GM21360 (cell line): ENCODE results near the gene UNK.
"Not testable (repeated sequence)": the region's sequence is repeated elsewhere in the genome, so short reads cannot be mapped to it uniquely, and the experiment has no call there.

Experiments
- ATAC-seq: cut with Tn5 transposase; IDR thresholded peaks from one replicate; pipeline ENCODE4 v1.9.1; 2021; ENCODE audit warnings: mild to moderate bottlenecking, moderate library complexity; ENCODE audit not compliant: unreplicated experiment

Gene UNK

DNA sequence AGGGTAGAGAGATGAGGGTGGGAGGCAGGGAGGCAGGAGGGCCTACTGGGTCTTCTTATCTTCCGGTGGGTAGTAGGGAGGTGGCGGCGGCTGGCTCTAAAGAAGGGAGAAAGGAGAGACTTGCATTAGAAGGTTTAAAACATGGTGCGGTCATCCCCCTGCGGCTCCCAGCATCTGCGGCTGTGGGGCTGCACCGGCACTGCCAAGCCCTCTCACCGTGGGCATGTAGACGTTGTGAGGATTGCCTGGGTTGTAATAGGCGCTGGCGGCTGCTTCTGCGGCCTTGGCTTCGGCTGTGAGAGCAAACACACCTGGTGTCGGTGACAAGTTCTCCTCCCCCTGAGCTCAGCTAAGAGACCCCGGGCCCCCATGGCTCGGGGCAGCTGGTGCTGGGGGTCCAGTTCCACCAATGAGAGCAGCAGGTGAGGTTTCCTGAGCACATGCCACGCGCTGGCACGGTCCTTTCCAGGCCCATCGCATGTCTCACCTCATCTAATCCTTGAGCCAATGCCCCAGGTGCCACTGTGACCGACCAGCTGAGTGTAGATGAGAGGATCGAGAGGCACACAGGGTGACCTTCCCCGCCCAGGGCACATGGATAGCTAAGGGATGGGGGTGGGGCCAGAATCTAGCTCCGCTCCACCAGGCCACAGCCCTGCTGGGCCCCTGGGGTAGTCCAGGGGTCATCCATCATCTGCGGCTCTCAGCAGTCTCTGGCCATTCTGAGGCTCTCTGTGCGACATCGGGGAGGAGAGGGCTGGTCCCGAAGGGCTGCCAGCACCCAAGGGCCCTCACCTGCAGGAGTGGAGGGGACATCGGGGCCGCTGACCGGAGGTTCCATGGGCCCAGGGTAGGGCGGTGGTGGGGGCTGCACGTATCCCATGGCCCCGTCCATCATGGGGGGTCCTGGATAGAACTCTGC, 62.3 kb downstream of the UNK start:
- ATAC-seq: no peak

- ATAC-seq: no peak
Observed at GRCh38 chr17:75847614-75848522, 63.3 kb downstream of the UNK start.

DNA sequence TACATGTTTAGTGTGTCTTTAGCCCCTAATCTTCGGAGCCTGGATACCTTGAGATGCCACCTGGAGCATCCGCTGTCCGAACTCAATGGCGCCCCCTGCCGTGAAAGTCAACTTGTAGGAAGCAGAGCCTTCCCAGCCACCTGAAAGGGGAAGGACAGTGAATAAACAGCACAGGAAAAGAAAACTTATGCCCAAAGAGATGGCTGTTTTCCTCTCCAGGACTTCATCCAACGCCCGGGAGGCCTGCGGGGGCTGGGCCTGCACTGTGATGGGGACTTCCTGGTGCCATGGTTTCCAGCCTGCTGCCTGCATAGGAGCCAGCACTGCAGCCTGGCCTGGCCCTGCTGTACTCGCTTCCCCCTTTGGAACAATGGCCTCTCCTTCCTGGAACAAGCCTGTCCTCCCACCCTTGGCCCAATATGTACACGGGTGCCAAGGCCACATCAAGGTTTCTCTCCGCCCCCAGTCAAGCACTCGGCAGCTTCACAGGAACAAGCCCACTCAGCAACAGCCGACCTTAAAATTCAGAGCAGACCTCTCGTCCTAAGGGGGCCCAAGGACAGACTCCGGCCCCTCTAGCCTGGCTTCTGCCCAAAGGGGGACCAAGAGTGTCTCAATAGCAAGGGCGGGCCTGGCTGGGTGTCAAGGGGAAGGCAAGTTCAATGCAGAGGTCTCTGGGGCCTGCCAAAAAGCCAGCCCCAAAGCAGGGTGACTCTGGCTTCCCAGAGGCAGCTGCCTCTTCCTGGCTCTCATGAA, 64.1 kb downstream of the UNK start:
- no peak for ATAC-seq

DNA sequence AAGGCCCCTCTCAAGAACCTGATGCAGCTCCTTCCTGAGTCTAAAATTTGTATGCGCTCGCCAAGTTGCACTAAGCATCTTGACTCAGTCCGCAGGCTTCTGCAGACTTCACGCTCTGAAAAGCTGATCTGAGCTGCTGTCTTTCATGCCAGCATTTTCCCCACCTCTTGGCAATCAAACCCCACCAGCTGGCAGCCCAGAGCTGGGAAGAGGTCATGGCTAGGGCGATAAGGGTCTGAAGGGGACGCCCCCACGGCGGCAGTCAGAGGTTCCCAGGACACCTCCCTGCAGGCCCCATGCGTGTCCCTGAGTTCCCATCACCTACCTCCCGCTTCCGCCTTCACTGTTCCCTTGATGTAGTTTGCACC, 64.7 kb downstream of the UNK start:
- ATAC-seq: no peak

DNA sequence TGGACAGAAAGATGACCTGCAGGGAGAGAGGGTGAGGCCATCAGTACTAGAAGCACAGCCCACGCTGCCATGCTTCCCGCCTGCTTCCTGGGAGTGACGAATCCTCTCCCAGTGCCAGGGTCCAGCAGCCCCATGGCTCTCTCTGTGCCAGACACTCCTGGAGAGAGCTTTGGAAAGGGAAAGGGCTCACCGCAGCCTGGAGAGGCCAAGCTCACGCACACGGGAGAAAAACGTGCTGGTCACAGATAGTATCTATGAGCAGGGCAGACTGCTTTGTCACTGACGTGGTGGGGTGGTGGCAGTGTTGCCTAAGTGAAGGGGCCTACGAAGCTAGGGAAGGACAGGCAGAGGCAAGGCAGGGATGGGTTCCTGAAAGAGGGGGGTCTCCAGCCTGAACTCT, 65.1 kb downstream of the UNK start:
- ATAC-seq: no peak

DNA sequence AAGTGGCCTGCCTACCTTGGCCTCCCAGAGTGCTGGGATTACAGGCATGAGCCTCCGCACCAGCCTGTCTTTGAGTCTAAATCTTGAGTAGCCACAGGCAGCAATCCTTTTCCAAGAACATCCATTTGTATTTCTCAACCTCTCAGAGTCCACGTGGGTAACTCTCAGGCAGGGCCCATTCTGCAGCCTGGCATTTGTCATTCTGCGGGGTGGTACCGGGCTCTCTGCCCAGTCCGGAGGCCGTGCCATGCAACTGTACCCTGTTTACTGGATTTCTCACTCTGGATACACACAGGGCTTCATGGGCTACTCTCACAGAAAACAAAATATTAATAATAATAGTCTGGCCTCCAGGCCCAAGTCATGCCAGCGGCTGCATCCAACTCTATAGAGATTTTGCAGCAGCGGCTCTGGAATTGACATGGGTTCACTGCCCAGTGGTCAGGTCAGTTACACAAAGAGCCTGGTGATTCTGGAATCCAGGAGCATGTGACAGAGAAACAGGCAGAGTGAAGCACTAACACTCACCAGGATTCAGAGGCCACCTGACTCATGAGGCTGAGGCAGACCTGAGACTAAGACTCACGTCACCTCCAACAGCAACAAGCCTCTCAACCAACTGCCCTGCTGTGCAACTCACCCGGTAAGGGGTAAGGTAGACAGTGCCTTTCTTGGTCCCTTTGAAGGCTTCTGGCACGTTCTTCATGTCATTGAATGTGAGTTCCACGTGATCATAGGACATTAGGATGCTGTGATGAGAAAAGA, 66.5 kb downstream of the UNK start:
- ATAC-seq: no peak

GRCh38 chr17:75851693-75851991, 67.0 kb downstream of the UNK start:
- ATAC-seq: not testable (repeated sequence)

- ATAC-seq: no peak
Observed at GRCh38 chr17:75853433-75853832, 68.8 kb downstream of the UNK start.

DNA sequence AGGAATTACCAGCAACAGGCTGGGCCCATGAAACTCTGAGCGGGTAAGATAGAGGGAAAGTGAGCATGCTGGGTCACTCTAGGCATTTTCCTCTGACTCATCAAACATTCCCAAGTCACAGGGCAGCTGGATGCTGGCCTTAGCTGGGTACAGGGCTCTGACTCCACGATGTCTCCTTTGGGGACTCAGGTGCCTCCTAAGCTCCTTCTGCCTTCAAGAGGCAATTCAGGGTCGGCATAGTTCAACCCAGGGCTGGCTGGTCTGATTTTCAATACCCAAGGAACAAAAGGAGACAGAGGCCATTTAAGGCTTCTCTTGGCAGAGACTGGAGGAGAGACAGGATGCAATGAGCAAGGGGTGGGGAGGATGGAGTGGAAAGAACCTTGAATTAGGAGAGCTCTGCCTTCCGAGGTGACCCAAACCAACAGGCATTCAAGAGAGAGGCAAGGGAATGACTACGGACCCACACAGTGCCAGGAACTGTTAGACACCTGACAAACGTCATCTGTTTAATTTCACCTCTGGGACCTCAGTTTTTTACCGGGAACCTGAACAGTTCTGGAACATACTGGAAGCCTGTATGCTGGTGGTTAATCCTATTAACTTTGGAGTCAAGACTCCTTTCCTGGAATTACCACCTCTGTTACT, 69.6 kb downstream of the UNK start:
- no peak for ATAC-seq

GRCh38 chr17:75854881-75855309, 70.3 kb downstream of the UNK start:
- ATAC-seq: no peak

GRCh38 chr17:75855310-75856061, 70.9 kb downstream of the UNK start, which contains the start of gene WBP2:
WBP2 (minus strand) TSS chr17:75855335; CDS start chr17:75855297, 38 bp downstream.
- ATAC-seq: peak; percentile 86

DNA sequence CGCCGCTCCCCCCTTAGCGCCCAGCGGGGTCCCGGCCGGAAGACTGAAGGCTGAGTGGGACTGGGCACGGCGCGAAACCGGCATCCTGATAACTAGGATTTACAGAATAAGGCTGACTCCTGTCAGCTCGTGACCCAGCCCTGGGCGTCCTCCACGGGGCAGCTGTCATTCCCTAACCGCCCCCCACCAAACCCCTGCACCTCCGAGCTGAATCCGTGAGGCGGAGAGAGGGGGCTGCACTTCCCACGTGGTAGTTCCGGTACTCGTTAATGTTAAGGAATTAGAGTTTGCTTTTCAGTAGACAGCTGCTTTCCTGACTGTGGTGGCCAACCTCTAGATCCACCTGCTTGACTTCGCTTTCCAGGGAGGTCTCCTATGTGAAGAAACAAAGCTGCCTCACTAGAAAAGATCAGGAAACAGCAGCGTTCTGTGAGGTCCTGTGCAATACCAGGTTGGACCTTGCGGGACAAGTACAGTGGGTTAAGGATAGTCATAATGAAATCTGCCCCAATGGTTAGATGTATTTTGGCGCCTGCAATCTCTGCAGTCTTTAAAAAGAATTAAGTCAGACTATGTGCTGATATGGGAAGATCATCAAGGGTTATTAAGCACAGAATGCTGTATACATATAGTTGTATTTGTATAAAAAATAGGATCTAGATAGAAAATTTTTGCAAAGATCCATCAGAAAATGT, 71.6 kb downstream of the UNK start:
- no peak for ATAC-seq

GRCh38 chr17:75859358-75859757, 74.8 kb downstream of the UNK start:
- ATAC-seq: not testable (repeated sequence)

DNA sequence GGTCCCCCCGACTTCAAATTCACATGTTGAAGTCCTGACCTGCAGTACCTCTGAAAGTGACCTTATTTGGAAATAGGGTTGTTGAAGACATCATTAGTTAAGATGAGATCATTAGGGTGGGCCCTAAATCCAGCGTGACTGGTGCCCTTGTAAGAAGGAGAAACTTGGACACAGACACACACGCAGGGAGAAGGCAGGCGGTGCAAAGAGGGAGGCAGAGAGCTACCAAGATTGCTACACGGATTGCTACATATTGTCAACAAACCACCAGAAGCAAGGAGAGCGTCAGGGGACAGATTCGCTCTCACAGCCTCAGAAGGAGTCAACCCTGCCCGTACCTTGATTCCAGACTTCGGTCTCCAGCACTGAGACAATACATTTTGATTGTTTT, 77.3 kb downstream of the UNK start:
- ATAC-seq: no peak

- peak; percentile 78 for ATAC-seq
Observed at GRCh38 chr17:75864448-75864871, 79.9 kb downstream of the UNK start.

GRCh38 chr17:75864887-75865286, 80.3 kb downstream of the UNK start:
- peak; percentile 10 for ATAC-seq

- ATAC-seq: not testable (repeated sequence)
Observed at GRCh38 chr17:75865404-75866188, 81.0 kb downstream of the UNK start.
